Smooth muscle cell of the pulmonary artery (primary cell): Measurements from ENCODE around the gene DMTF1. TPM values are rescaled to one million over a fixed set of nuclear protein-coding genes. Genes with fewer than 3 reads are reported as not detected.

Experiments
- total RNA-seq: library from RNA; depleted of rRNA; stranded (reverse); fragments of >200 nt; gene quantifications from 2 replicates; pipeline ENCODE4 v1.2.3, GENCODE V29; 2014

DMTF1 gene, protein sequence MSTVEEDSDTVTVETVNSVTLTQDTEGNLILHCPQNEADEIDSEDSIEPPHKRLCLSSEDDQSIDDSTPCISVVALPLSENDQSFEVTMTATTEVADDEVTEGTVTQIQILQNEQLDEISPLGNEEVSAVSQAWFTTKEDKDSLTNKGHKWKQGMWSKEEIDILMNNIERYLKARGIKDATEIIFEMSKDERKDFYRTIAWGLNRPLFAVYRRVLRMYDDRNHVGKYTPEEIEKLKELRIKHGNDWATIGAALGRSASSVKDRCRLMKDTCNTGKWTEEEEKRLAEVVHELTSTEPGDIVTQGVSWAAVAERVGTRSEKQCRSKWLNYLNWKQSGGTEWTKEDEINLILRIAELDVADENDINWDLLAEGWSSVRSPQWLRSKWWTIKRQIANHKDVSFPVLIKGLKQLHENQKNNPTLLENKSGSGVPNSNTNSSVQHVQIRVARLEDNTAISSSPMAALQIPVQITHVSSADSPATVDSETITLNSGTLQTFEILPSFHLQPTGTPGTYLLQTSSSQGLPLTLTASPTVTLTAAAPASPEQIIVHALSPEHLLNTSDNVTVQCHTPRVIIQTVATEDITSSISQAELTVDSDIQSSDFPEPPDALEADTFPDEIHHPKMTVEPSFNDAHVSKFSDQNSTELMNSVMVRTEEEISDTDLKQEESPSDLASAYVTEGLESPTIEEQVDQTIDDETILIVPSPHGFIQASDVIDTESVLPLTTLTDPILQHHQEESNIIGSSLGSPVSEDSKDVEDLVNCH
- total RNA-seq: 78.6 and 80.7 TPM in 2 replicates

DNA sequence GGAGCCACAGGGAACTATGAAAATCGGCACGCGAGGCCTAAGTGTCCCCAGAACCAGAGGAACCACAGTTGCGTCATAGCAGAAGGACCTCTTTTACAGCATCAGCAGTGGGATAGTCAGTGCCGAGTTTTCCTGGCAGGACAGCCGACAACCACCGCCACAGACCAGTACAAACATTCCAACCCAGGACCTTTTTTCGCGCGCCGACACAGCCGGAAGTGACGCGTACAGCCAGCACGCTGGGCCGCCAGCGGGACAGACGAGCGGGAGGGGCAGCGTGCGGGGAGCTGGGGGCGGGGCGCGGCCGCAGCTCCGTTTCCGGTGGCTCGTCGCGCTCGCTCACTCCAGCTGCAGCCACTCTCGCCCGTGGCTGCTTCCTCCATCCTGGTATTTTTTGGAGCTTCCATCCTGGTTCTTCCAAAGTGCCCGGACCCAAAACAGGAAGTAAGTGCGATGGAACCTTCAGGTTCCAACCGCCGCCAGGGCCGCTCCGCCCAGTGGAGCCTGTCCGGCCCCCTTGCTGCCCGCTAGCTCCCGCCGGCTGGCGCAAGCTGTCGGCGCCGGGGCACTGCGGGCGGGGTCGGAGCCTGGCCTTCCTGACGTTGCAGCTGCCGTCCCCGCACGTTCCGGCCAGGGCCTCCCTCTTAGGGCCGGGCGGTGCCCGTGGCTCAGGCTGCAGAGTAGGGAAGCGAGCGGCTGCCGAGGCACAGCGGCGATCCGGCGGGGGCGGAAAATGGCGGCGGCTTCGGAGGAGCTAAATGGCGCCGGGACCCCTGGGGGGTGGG lies at the start of gene DMTF1:
DMTF1 (plus strand) TSS at position 342 of the 785 bp plus-strand sequence. CDS start 12,489 bp downstream, outside the sequence.

DNA sequence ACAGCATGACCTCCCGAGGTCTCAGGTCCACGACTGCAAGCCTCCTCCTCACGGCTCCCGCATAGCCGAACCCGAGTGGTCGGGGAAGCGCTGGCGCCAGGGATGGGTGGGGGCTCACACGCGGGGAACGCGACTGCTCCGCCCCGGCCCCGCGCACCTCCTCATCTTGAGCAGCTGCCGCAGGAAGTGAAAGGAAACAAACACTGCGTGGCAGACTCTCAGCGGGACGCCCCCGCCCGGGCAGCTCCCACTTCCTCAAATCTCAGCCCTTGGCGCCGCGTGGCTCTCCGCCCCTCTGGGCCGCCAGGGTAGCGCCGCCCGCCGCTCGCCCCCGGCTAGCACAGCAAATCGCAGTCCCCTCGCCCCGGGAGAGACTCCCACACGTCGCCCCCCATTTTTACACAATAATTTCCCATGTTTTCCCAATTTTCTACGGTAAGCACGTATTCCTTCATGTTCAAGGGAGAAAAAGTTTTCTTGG lies 67.3 kb downstream of the DMTF1 start, which contains the start of gene TMEM243:
TMEM243 (minus strand) TSS at position 188 of the 481 bp plus-strand sequence. CDS start 229 bp downstream, outside the sequence.

Other genes starting within 250 kb of the DMTF1 start
- gene ELAPOR2, start 92.8 kb upstream of the DMTF1 start, total RNA-seq: 2.3 and 16.2 TPM in 2 replicates
- 26.4 and 30.4 TPM in 2 replicates for gene TMEM243, start 67.3 kb downstream of the DMTF1 start, total RNA-seq
- 13.4 and 14.9 TPM in 2 replicates for gene CROT, start 193.2 kb downstream of the DMTF1 start, total RNA-seq